DMS153 treated with DMSO at 0.1 percent for 48 hours (cell line): ENCODE data around the gene UNC80.

ENCODE experiments used
- DNase-seq: peaks from one replicate; lab custom pipeline; 2025; ENCODE audit not compliant: unreplicated experiment; lab: John Stamatoyannopoulos, UW

UNC80 gene

GRCh38 chr2:209908511-209908910, 136.9 kb downstream of the UNC80 start:
- no peak for DNase-seq

- no peak for DNase-seq
These were observed 139.9 kb downstream of the UNC80 start for GRCh38 chr2:209911486-209911885.

DNA sequence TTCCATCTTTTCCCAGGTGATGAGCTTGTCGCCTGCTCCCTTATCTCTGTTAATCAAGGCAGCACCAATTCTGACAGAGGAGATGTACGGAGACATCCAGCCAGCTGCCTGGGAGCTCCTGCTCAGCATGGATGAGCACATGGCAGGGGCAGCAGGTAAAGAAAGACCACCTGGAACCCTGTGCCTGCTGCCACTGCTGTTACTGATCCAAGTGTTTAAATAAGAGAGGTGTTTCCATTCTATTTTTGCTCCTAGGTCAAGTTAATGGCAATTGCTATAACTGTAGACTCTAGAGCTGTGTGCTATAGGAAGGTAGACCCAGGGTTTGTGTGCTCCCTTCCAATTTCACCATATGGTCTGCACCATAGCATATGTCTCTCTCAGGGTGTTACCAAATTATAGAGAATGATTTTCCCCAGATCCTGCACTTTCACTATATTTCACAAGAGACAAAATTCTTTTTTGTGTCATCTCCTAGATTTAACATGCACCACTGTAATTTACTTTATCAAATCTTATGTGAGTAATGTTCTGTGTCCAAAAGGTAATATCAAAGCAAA, 142.2 kb downstream of the UNC80 start:
- DNase-seq, result no peak

- DNase-seq, result no peak
These were observed 145.6 kb downstream of the UNC80 start for GRCh38 chr2:209917154-209917771.

- DNase-seq, result no peak
These were observed 146.6 kb downstream of the UNC80 start for GRCh38 chr2:209918251-209918650.

GRCh38 chr2:209922116-209922515, 150.5 kb downstream of the UNC80 start:
- no peak for DNase-seq

DNA sequence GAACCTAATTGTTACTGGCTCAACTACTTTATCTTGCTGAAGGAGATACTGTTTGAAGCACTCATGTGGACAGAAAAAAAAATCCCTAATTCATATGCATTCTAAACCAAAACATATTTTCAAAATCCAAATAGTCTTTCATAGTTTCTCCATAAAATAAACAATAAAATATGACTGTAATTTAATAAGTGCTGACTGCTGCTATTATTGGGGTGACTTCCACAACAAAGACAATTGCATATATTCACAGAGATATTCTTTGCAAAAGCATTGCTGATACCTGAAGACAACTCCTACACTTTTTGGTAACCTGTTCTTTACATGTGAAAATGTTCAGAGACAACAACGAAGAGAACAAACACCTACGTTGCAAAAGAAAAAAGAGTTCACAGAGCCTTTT, 157.7 kb downstream of the UNC80 start:
- no peak for DNase-seq

DNA sequence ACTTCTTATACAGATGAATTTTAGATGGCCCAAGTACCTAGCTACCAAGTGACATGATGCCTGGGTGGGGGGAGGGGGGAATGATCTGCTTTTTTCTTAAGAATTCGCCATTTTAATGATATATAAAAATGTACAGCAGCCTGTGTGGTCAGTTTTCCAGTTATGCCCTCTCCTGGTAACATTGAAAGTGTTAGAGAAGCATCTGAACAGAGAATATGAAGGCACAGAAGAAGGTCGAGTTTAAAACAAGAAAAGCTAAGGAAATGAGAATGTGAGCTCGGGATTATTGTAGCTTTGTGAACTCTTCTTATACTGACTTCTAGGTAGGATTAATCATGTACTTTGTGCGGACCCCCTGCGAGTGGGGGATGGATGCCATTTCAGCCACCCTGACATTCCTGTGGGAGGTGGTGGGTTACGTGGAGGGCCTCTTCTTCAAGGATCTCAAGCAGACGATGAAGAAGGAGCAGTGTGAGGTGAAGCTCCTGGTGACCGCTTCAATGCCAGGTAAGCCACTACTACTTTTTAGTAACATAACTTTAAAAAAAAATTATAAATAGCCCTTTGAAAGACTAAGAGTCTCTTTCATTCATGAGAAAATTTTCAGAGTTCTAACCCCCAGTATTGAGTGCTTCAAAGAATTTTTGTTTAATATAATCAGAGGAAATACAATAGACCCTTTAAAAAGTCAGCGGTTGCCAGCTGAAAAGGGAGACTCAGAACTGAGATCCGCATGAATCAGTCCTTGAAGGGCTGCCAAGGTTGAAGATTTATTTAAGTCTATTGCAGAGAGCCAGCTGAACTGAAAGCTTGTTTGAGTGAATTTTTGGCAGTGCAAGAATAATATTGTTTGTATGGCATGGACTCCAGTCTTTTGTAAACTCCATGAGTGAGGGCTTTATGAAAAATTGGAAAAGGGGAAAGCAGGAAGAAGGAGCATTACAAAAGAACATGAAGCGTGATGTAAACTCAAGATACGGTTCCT, 162.2 kb downstream of the UNC80 start:
- DNase-seq, result no peak

- DNase-seq, result no peak
These were observed 164.6 kb downstream of the UNC80 start for GRCh38 chr2:209936106-209936666.

DNA sequence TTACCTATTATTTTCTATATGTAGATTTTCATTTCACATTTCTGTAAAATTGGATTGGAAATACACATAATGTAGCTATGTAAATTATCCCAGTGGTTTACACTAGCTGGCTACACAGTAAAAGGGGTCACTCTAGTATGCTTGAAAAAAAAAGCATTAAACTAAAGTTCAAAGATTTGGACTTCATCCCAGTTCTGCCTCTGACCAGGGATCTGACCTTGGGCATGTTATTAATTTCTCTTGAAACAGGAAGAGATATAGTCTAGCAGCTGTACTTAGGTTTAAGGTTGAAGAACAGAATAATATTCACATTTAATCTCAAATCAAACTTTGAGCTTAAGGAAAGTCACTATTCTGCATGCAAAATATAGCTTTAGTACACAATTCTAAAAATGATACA, 166.3 kb downstream of the UNC80 start:
- DNase-seq, result no peak

DNA sequence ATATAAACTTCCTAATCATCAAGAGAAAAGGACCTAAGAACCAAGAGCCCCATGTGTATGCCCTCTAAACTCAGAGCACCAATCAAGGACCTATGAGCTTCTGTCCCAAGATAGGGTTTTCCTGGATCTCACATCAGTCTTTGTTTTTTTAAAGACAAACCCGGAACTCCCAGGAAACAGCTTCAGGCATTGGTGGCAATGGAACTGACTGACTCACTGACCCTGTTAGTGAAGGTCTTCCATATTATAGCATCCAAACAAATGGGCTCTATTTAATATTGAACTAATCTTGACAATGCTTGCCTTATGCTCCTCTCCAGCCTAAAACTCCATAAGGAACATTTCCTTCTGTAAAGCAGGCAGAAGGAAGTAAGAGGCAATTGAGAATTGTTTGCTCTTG, 167.3 kb downstream of the UNC80 start:
- DNase-seq, result no peak

GRCh38 chr2:209940936-209941335, 169.3 kb downstream of the UNC80 start:
- DNase-seq, result no peak

GRCh38 chr2:209942426-209942825, 170.8 kb downstream of the UNC80 start:
- DNase-seq, result no peak

- DNase-seq, result no peak
These were observed 171.4 kb downstream of the UNC80 start for GRCh38 chr2:209942936-209943605.

DNA sequence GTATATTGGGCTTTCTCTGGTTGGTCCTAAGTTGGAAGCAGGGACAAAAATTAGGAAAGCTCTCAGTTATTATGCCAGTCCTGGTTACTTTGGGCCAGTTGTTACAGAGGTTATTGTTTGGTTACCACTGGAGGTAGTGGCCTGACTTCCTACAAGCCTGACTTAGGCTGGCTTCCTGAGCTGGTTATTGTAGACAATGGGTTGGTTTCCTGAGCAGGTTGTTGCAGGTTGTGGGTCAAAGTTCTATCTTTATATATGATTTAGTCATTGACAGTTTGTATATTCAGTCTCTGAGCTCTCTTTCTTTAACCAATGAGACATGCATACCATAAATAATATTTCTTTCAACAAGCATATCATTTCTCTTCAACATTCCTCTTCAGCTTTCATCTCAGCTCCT, 172.1 kb downstream of the UNC80 start:
- no peak for DNase-seq

DNA sequence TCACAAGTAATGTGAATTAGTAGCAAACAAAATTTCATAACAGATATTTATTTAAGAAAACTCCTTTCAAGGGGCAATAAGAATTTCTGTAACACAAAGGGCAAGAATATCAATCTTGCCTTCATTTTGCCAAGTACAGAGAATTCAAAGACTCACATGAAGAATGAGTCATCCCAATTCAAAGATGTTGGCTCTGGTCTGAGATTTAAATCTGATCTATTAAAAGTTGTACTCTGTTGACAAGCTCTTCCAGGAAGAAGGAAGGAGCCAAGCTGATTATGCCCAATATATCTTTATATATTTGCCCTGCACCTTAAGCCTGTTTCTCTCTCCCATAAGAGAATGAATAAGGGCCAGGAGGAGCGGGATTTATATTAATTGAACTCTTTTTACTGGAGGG, 174.9 kb downstream of the UNC80 start:
- DNase-seq, result no peak

GRCh38 chr2:209956271-209956670, 184.6 kb downstream of the UNC80 start:
- DNase-seq, result no peak

GRCh38 chr2:209958016-209958415, 186.4 kb downstream of the UNC80 start:
- DNase-seq, result no peak

DNA sequence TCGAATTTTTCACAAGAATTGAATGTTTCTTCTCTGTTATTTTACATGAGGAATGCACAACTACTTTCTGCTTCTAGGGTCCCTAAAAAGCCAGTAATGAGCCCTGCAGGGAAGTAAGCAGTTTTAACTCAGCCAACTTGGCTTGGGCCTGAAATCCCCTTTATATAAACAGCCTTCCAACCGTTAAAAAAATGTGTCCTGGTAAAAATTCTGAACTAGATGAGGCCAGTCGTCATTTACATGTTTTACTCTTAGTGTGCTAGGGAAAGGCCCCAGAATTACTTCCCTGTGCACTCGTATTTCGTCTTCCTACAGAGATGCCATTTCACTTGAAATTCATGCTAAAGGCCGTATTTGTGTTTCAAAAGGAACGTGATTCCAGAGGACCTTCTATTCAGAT, 188.4 kb downstream of the UNC80 start:
- DNase-seq, result no peak

DNA sequence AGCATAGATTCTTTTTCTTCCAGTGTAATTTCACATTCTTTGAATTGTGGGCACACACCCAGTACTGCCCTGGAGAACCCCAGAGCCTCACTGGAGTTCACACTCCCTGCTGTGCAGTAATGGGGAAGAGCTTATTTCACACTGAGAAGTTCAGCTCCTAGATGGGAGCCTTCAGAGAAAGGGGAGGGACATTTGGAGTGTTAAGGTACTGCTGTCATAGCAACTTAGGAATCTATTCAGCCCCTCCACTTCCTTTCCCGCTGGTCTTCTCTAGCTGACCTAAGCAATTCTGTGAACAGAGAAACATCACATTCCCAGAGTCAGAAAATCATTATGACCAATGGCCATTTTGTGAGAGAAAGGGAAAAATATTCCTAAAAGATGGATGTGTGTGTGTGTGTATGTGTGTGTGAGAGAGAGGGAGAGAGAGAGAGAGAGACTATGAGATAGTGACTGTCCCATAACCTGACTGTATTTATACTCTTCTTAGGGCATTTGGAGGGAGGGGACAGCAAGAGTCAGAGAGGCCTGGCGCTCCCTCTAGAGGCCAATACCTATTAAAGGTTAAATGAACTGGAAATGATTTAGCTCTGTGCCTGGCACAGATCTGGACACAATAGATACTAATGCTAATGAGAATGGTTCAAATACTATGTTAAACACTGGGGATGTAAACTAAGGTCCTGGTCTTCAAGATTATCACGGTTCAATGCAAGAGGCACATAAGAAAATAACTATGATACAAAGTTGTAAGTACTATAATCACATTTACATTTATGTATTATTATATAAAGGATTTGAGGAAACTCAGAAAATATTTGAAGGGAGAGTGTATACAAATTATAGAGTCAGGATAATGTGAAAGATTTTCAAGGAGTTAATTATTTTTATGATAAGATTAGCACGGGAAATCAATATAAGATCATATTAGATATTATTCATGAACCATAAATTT, 189.3 kb downstream of the UNC80 start:
- DNase-seq, result peak; percentile 69
